ENCODE results near the gene PTPN22. TPM values are rescaled to one million over a fixed set of nuclear protein-coding genes. Genes with fewer than 3 reads are reported as not detected.

The PTPN22 gene
- total RNA-seq, 4 donors from 2014 or later = 0.27 to 1.4 (median 1.1) TPM

DNA sequence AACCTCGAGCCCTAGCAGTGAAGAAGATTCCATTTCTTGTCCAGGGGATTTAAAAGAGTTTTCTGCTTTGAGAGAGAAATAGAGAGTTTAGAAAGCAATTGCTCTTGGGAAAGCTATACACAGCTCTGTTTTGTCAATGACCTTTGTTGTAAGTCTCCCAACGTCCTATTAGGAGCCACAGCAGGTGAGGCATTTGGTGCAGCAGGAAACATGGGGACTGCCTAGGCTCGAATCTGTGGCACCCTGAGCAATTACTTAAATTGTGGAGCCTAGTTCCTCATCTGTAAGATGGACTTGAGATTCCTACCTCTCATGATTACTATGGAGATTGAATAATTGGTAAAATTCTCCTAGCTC is 41.8 kb upstream of the PTPN22 start:
- 22 to 25% methylated on average over 2 of the region's 3 CpGs for WGBS, 2 donors (ENCODE audit: low coverage in 1 of 2)
- Histone ChIP-seq H3K27me3 (no peaks in the 10 kb centered on the region), H3K27ac (peak overlapping the region; percentile 63 to 80 (median 73)), H3K4me3 (no peak overlapping the region), H3K4me1 (peaks cover 3 to 17% (median 8%) of the 10 kb centered on the region in 3 donors), H3K9me3 (no peaks in the 10 kb centered on the region), H3K36me3 (peaks cover 0 to 33% of the 10 kb centered on the region in 2 donors)
- no peak for ATAC-seq
- TF ChIP-seq POLR2AphosphoS5 (IDR thresholded peaks at IDR 0.05) = no peak
- no peak for TF ChIP-seq POLR2A (IDR thresholded peaks at IDR 0.05)
- no peak for TF ChIP-seq EP300 (IDR thresholded peaks at IDR 0.05)
- TF ChIP-seq, protein P1, sequence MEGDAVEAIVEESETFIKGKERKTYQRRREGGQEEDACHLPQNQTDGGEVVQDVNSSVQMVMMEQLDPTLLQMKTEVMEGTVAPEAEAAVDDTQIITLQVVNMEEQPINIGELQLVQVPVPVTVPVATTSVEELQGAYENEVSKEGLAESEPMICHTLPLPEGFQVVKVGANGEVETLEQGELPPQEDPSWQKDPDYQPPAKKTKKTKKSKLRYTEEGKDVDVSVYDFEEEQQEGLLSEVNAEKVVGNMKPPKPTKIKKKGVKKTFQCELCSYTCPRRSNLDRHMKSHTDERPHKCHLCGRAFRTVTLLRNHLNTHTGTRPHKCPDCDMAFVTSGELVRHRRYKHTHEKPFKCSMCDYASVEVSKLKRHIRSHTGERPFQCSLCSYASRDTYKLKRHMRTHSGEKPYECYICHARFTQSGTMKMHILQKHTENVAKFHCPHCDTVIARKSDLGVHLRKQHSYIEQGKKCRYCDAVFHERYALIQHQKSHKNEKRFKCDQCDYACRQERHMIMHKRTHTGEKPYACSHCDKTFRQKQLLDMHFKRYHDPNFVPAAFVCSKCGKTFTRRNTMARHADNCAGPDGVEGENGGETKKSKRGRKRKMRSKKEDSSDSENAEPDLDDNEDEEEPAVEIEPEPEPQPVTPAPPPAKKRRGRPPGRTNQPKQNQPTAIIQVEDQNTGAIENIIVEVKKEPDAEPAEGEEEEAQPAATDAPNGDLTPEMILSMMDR (IDR thresholded peaks at IDR 0.05) = no peak

DNA sequence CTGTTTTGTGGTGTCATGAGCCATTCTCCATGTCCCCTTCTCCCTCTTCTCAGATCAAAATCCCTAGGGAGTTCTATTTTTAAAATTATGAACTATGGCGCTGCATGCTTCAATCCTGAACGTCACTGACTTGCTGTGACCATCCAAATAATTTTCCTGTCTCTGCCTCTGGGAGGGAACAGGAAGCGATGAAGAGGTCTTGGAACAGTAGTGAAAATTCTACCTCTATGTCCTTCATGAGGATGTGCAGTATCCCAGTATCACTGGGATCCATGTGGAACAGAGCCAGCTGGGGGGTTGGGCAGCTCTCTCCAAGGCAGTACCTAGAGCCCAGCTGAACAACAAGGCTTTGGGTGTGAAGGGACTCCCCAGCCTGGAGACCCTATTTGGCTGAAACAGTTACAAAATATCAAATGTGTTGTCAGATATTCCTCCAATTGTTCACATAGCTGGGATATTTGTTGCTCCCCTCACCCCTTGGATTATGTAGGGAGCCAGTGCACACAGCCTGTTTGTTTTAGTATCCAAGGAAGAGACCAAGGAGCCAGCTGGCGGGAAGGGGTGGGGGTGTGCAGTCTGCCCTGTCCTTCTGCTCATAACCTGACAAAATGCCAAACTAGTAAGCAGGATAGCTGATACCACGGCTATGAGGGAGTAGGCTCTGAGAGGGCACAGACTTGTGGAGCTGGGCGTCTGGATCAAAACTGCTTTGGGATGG is 41.2 kb upstream of the PTPN22 start:
- Histone ChIP-seq H3K27ac (peak overlapping the region; percentile 63 to 80 (median 73)), H3K9me3 (no peaks in the 10 kb centered on the region), H3K4me3 (no peak overlapping the region), H3K36me3 (peaks cover 0 to 38% of the 10 kb centered on the region in 2 donors), H3K27me3 (no peaks in the 10 kb centered on the region), H3K4me1 (peaks cover 3 to 17% (median 8%) of the 10 kb centered on the region in 3 donors)
- 6 to 22% methylated on average over 5 to 6 of the region's 6 CpGs for WGBS, 2 donors (ENCODE audit: low coverage in 1 of 2)
- TF ChIP-seq POLR2A (IDR thresholded peaks at IDR 0.05) (no peak), POLR2AphosphoS5 (IDR thresholded peaks at IDR 0.05) (no peak), EP300 (IDR thresholded peaks at IDR 0.05) (no peak)
- TF ChIP-seq, protein P1 (IDR thresholded peaks at IDR 0.05) = no peak
- peak; percentile 86 for ATAC-seq

DNA sequence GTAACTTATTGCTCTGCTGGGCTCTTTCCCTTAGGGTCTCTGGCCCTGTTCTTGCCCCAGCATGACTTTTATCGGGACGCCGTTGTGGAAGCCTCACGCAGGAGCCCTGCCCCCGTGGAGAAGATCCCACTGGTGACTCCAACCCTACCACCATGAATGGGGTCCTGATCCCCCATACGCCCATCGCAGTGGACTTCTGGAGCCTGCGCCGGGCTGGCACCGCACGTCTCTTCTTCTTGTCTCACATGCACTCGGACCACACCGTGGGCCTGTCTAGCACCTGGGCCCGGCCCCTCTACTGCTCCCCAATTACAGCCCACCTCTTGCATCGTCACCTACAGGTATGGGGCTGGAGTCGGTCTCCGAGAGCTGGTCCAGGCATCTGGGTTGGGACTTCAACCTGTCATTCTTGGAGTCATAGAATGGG is 33.9 kb upstream of the PTPN22 start:
- H3K27ac ChIP-seq = peak overlapping the region; percentile 31 to 95 (median 93)
- TF ChIP-seq, protein P1 (IDR thresholded peaks at IDR 0.05) = no peak
- no peak for TF ChIP-seq POLR2AphosphoS5 (IDR thresholded peaks at IDR 0.05)
- no peak for TF ChIP-seq EP300 (IDR thresholded peaks at IDR 0.05)
- no peak for TF ChIP-seq POLR2A (IDR thresholded peaks at IDR 0.05)
- ATAC-seq = no peak
- H3K36me3 ChIP-seq = peaks cover 0 to 46% of the 10 kb centered on the region in 2 donors
- no peaks in the 10 kb centered on the region for H3K9me3 ChIP-seq
- H3K4me1 ChIP-seq = peaks cover 5 to 40% (median 18%) of the 10 kb centered on the region in 3 donors
- no peaks in the 10 kb centered on the region for H3K27me3 ChIP-seq
- H3K4me3 ChIP-seq = peak overlapping the region; percentile 55 to 84
- 0% methylated on average over 3 to 5 of the region's 17 CpGs for WGBS, 2 donors (ENCODE audit: low coverage in 1 of 2)

DNA sequence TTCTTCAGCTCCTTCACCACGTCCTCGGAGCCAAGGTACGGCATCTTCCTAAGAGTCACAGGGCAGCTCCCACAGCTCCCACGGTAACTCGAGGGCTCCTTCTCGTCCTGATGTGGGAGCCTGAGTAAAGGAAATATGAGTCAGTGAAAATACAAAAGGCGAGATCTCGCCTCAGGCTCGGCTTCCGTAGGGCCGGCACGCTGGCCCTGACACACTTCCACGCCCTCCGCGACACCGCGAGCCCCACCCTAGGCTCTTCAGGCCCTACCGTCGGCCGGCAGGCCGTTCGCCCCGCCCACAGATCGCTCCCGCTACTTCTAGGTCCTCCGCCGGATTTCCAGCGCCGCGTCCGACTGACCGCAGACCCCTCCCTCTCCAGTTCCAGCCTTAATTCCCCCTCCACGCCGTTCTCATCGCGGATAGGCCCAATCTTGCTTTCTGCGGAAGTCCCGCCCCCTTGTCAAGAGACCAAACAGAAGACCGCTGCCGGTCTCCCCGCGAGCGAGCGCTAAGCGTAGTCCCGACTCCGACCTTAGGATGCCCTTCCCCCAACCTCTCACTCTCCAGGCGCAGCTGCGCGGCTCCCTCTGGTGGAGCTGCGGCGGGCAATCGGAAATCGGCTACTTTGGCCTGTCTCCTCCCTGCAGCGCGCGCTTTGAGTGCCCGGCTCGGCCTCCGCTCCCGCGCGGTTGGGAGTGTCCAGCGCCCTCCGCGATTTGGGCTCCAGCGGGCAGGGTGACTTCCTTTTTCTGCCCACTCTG is 33.3 kb upstream of the PTPN22 start, which contains the start of the genes AP4B1 and DCLRE1B:
AP4B1 (minus strand) TSS at position 126 of the 761 bp plus-strand sequence; CDS start at position 44, 82 bp downstream.
DCLRE1B (plus strand) TSS at position 653 of the 761 bp plus-strand sequence. CDS start 261 bp downstream, outside the sequence.
- TF ChIP-seq EP300 (IDR thresholded peaks at IDR 0.05) (no peak), POLR2A (IDR thresholded peaks at IDR 0.05) (peak; percentile 65 to 68), POLR2AphosphoS5 (IDR thresholded peaks at IDR 0.05) (peak; percentile 93)
- TF ChIP-seq, protein P1 (IDR thresholded peaks at IDR 0.05) = peak; percentile 13 to 93 (median 89)
- Histone ChIP-seq H3K4me3 (peak within 1 kb of the TSS; percentile 72 to 84), H3K9me3 (no peaks in the 10 kb centered on the region), H3K4me1 (peaks cover 5 to 40% (median 18%) of the 10 kb centered on the region in 3 donors), H3K36me3 (peaks cover 0 to 46% of the 10 kb centered on the region in 2 donors), H3K27me3 (no peaks in the 10 kb centered on the region), H3K27ac (peak within 1 kb of the TSS; percentile 87 to 95 (median 93))
- 0% methylated on average over 7 to 26 of the region's 67 CpGs for WGBS, 2 donors (ENCODE audit: low coverage in 1 of 2)
- ATAC-seq = peak; percentile 97
